SK-N-SH (cell line): ENCODE data around the gene FRRS1. TPM values are rescaled to one million over a fixed set of nuclear protein-coding genes. Genes with fewer than 3 reads are reported as not detected.

Experiments used
- CTCF ChIA-PET: fragments of 300-600, 350-600 bp; formaldehyde crosslinking; extraction: SDS; loops from one replicate; lab custom pipeline; 2021; lab: Yijun Ruan, JAX
- POLR2A ChIA-PET: fragments of 350-600 bp; sonication (Branson Sonifier 250); formaldehyde crosslinking; extraction: SDS; loops from one replicate; lab custom pipeline; 2020; ENCODE audit warnings: antibody characterized with exemption, inconsistent platforms; lab: Yijun Ruan, JAX
- DNase-seq: peaks from one replicate; pipeline ENCODE4 v3.0.0; 2012
- H2AFZ ChIP-seq: fragments of 200-600 bp; sonication (generic); 2 replicates; pipeline ENCODE4 v1.8.1; 2016; ENCODE audit warnings: antibody characterized with exemption, mild to moderate bottlenecking, low read depth
- H3F3A ChIP-seq: fragments of 200-600 bp; sonication (generic); replicated peaks from 2 replicates; pipeline ENCODE3; 2016; ENCODE audit warnings: antibody characterized with exemption, mild to moderate bottlenecking; ENCODE audit not compliant: insufficient read depth
- H3K27ac ChIP-seq, 2 experiments: fragments of 200-500 bp in 1 of 2; fragments of 200-600 bp in 1 of 2; sonication (Bioruptor generic) in 1 of 2; sonication (generic), shearing (Covaris generic) in 1 of 2; 2 replicates each; pipeline versions ENCODE4 v1.5.1 to v1.6.1; 2014 to 2016; ENCODE audit warnings: low read depth in 2 of 2, inconsistent platforms in 1 of 2, low read length in 1 of 2, mild to moderate bottlenecking in 1 of 2, mixed read lengths in 1 of 2
- H3K27me3 ChIP-seq: fragments of 200-600 bp; sonication (generic), shearing (Covaris generic); 2 replicates; pipeline ENCODE4 v1.6.1; 2016; ENCODE audit warnings: mixed run types; ENCODE audit not compliant: insufficient read depth
- H3K36me3 ChIP-seq, 2 experiments: fragments of 200-500 bp in 1 of 2; fragments of 200-600 bp in 1 of 2; sonication (Bioruptor generic) in 1 of 2; sonication (generic) in 1 of 2; replicated peaks in 1 of 2; 2 replicates each; pipeline versions ENCODE3 to v1.5.1; 2014 to 2016; ENCODE audit warnings: low read length in 1 of 2, mild to moderate bottlenecking in 1 of 2; ENCODE audit not compliant: insufficient read depth in 2 of 2, control insufficient read depth in 1 of 2
- H3K4me1 ChIP-seq, 2 experiments: fragments of 200-500 bp in 1 of 2; fragments of 200-600 bp in 1 of 2; sonication (Bioruptor generic) in 1 of 2; sonication (generic), shearing (Covaris generic) in 1 of 2; 2 replicates each; pipeline versions ENCODE4 v1.5.1 to v1.6.1; 2014 to 2016; ENCODE audit warnings: low read depth in 1 of 2, low read length in 1 of 2, mixed run types in 1 of 2; ENCODE audit not compliant: insufficient read depth in 2 of 2, control insufficient read depth in 1 of 2
- H3K4me2 ChIP-seq: fragments of 200-600 bp; sonication (generic), shearing (Covaris generic); 2 replicates; pipeline ENCODE4 v1.6.1; 2017; ENCODE audit warnings: mixed run types
- H3K4me3 ChIP-seq, 2 experiments: fragments of 200-500 bp in 1 of 2; fragments of 200-600 bp in 1 of 2; sonication (Bioruptor generic) in 1 of 2; sonication (generic), shearing (Covaris generic) in 1 of 2; 2 replicates each; pipeline versions ENCODE4 v1.5.1 to v1.8.1; 2014 to 2016; ENCODE audit warnings: low read depth in 2 of 2, inconsistent platforms in 1 of 2, low read length in 1 of 2, mild to moderate bottlenecking in 1 of 2, mixed read lengths in 1 of 2, moderate library complexity in 1 of 2
- H3K79me2 ChIP-seq: fragments of 200-600 bp; sonication (generic); 2 replicates; pipeline ENCODE4 v1.8.1; 2017; ENCODE audit warnings: mild to moderate bottlenecking; ENCODE audit not compliant: insufficient read depth
- H3K9ac ChIP-seq: fragments of 200-600 bp; sonication (generic); 2 replicates; pipeline ENCODE4 v1.6.1; 2017; ENCODE audit warnings: mixed run types
- H3K9me2 ChIP-seq: fragments of 200-600 bp; sonication (generic); 2 replicates; pipeline ENCODE4 v1.6.1; 2017; ENCODE audit warnings: mixed run types
- H3K9me3 ChIP-seq: fragments of 200-600 bp; sonication (generic); 2 replicates; pipeline ENCODE4 v1.6.1; 2017; ENCODE audit warnings: mixed run types, mild to moderate bottlenecking, moderate library complexity
- H4K20me1 ChIP-seq: fragments of 200-600 bp; sonication (generic); 2 replicates; pipeline ENCODE4 v1.6.1; 2017; ENCODE audit warnings: mild to moderate bottlenecking, mixed run types; ENCODE audit not compliant: insufficient read depth
- EP300 ChIP-seq, 2 experiments: IDR thresholded peaks; 2 replicates each; pipeline versions ENCODE4 v1.4.0 to v1.6.1; 2012; ENCODE audit warnings: borderline replicate concordance in 1 of 2, low read depth in 1 of 2, low read length in 1 of 2
- FOXM1 ChIP-seq: IDR thresholded peaks from 2 replicates; pipeline ENCODE4 v1.4.0; 2012; ENCODE audit warnings: low read depth, mild to moderate bottlenecking
- IRF3 ChIP-seq: fragments of 150-350 bp; IDR thresholded peaks from 2 replicates; pipeline ENCODE4 v1.6.1; 2016; ENCODE audit warnings: mild to moderate bottlenecking, low read depth, low read length
- NFIC ChIP-seq: IDR thresholded peaks from 2 replicates; pipeline ENCODE4 v1.4.0; 2012; ENCODE audit warnings: borderline replicate concordance
- RAD21 ChIP-seq: IDR thresholded peaks from 2 replicates; pipeline ENCODE4 v1.6.1; 2012; ENCODE audit warnings: mild to moderate bottlenecking, low read length
- REST ChIP-seq: IDR thresholded peaks from 2 replicates; pipeline ENCODE4 v1.6.1; 2012; ENCODE audit warnings: mild to moderate bottlenecking, low read depth, low read length, moderate library complexity
- WGBS: methylation state at CpG from one replicate; pipeline ENCODE4 v1.1.6; 2017; ENCODE audit warnings: low lambda C conversion rate; 5-methylcytosine and 5-hydroxymethylcytosine counted together
- polyA plus RNA-seq, 3 experiments: library from polyadenylated mRNA; depleted of rRNA; stranded (reverse); fragments of >200 nt; gene quantifications; 2 replicates each; pipeline ENCODE4 v1.2.3, GENCODE V29; 2012
- TF ChIP-seq, protein P1 (sequence below): fragments of 200-600 bp; sonication (generic); IDR thresholded peaks from 2 replicates; pipeline ENCODE4 v1.6.1; 2017; ENCODE audit warnings: antibody characterized with exemption, mild to moderate bottlenecking, moderate library complexity
- TF ChIP-seq, protein P2 (sequence below): IDR thresholded peaks from 2 replicates; pipeline ENCODE4; 2012
- TF ChIP-seq, protein P3 (sequence below): fragments of 150-350 bp; IDR thresholded peaks from 2 replicates; pipeline ENCODE4 v1.6.1; 2017; ENCODE audit warnings: antibody characterized with exemption, low read length, low read depth, borderline replicate concordance

Gene FRRS1
- polyA plus RNA-seq, 1 of the 3 experiments (the other 2 are of a cell fraction) = 1.9 TPM

- TF ChIP-seq, protein P1, sequence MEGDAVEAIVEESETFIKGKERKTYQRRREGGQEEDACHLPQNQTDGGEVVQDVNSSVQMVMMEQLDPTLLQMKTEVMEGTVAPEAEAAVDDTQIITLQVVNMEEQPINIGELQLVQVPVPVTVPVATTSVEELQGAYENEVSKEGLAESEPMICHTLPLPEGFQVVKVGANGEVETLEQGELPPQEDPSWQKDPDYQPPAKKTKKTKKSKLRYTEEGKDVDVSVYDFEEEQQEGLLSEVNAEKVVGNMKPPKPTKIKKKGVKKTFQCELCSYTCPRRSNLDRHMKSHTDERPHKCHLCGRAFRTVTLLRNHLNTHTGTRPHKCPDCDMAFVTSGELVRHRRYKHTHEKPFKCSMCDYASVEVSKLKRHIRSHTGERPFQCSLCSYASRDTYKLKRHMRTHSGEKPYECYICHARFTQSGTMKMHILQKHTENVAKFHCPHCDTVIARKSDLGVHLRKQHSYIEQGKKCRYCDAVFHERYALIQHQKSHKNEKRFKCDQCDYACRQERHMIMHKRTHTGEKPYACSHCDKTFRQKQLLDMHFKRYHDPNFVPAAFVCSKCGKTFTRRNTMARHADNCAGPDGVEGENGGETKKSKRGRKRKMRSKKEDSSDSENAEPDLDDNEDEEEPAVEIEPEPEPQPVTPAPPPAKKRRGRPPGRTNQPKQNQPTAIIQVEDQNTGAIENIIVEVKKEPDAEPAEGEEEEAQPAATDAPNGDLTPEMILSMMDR = peak; percentile 74
- TF ChIP-seq EP300 (IDR thresholded peaks at IDR 0.05; ENCODE audit: borderline replicate concordance in 1 of 2, low read depth in 1 of 2, low read length in 1 of 2) (no peak), IRF3 (no peak)
- TF ChIP-seq, protein P2, sequence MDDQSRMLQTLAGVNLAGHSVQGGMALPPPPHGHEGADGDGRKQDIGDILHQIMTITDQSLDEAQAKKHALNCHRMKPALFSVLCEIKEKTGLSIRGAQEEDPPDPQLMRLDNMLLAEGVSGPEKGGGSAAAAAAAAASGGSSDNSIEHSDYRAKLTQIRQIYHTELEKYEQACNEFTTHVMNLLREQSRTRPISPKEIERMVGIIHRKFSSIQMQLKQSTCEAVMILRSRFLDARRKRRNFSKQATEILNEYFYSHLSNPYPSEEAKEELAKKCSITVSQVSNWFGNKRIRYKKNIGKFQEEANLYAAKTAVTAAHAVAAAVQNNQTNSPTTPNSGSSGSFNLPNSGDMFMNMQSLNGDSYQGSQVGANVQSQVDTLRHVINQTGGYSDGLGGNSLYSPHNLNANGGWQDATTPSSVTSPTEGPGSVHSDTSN = no peak
Observed at GRCh38 chr1:99808391-99809115, 42.1 kb upstream of the FRRS1 start (continued).

DNA sequence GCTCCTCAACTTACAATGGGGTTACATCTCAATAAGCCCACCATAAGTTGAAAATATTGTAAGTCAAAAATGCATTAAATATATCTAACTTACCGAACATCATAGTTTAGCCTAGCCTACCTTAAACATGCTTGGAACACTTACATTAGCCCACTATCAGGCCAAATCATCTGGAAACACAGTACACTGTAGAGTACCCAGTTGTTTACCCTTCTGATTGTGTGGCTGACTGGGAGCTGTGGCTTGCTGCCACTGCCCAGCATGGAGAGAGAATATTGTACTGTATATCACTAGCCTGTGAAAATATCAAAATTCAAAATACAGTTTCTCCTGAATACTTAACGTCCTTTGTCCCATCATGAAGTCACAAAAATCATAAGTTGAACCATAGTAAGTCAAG lies 40.4 kb upstream of the FRRS1 start:
- Histone ChIP-seq H3K4me3 (no peak overlapping the region), H3K27ac (no peak overlapping the region), H3K4me1 (peaks cover 0 to 4% of the 10 kb centered on the region in 2 experiments; a peak in 2 of 4 replicates), H3K9me2 (no peaks in the 10 kb centered on the region), H3K79me2 (no peaks in the 10 kb centered on the region), H3K9me3 (no peaks in the 10 kb centered on the region), H3K36me3 (no peaks in the 10 kb centered on the region), H4K20me1 (no peaks in the 10 kb centered on the region), H3K27me3 (no peaks in the 10 kb centered on the region), H3K9ac (no peak overlapping the region), H2AFZ (no peak overlapping the region), H3F3A (no peaks in the 10 kb centered on the region), H3K4me2 (no peak overlapping the region)
- ChIA-PET CTCF (interaction anchor here (0.6 to 2.0 kb wide), 7 partner anchors 649 to 1432 kb away, joined by 3 to 7 read pairs (median 4); no protein-coding TSS in a partner anchor), POLR2A (no interaction called here)
- 36% methylated on average over 2 of the region's 2 CpGs for WGBS
- no peak for DNase-seq
- TF ChIP-seq RAD21 (no peak), FOXM1 (no peak), NFIC (no peak), REST (no peak)
- TF ChIP-seq, protein P3, sequence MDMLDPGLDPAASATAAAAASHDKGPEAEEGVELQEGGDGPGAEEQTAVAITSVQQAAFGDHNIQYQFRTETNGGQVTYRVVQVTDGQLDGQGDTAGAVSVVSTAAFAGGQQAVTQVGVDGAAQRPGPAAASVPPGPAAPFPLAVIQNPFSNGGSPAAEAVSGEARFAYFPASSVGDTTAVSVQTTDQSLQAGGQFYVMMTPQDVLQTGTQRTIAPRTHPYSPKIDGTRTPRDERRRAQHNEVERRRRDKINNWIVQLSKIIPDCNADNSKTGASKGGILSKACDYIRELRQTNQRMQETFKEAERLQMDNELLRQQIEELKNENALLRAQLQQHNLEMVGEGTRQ = no peak
